Activated CD8-positive, alpha-beta memory T cell treated with anti-CD3 and anti-CD28 coated beads for 36 hours (primary cell): ENCODE measurements around the gene MSL1. TPM values are rescaled to one million over a fixed set of nuclear protein-coding genes. Genes with fewer than 3 reads are reported as not detected.

Experiments used
- CTCF ChIA-PET: fragments of 350-600 bp; sonication (Branson Sonifier 250); formaldehyde crosslinking; loops from one replicate; lab custom pipeline; 2021; ENCODE audit warnings: antibody characterized with exemption; lab: Charles Lee
- POLR2A ChIA-PET: fragments of 350-600 bp; sonication (Branson Sonifier 250); formaldehyde crosslinking; loops from one replicate; lab custom pipeline; 2021; ENCODE audit warnings: antibody characterized with exemption; lab: Charles Lee
- total RNA-seq, 2 experiments: library from RNA; stranded (reverse); gene quantifications; one replicate each; pipeline ENCODE4 v1.2.3, GENCODE V29; 2021

The MSL1 gene
- total RNA-seq, 2 experiments from 2014 or later, result 80.5 to 84.8 TPM

- POLR2A ChIA-PET, result no interaction called here
- CTCF ChIA-PET, result interaction anchor here (0.9 to 2.8 kb wide), 4 partner anchors 14 to 431 kb away, joined by 3 to 14 read pairs (median 4); no protein-coding TSS in a partner anchor
These were observed 32.5 kb upstream of the MSL1 start for GRCh38 chr17:40089077-40089895.

DNA sequence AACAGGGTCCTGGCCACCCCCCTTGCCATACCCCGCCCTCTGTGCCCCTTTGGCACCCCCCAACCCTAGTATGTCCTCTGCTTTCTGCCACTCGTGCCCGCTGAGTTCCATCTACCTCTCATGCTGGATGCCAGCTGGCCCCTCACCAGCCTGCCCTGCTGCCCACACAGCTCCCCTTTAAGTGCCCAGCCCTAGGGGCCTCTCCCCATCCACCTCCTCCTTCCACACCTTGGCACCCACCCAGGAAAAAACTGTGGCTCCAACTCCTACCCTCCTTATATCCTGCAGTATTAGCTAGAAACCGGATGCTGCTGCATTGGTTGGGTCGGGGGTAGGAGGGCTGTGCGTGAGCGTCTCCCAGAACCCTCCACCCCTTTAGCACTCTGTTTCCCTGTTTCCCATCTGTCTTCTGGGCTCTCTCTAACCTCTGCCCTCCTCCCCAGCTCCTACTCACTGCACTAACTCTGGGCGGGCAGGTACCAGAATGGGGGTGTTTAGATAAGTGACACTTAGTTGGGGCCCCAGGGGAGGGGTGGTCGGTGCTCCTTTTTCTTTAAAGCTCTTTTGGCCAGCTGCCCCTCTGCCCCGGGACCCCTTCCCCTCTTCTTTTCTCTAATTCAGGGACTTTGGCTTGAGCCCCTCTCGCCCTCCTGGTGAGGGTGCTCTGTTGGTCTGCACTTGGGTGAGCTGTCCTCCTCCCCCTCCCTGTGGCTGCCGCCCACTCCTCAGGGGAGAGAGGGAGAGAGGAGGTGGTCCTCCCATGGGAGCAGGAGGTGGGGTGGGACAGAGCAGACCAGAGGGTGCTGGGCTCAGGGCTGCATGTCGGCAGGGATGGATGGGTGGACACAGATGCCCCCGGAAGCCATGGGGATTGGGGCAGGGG, 31.3 kb upstream of the MSL1 start:
- ChIA-PET POLR2A (interaction anchor here (0.5 kb wide), 1 partner anchor 31 kb away, joined by 7 read pairs; no protein-coding TSS in a partner anchor), CTCF (interaction anchor here (0.7 to 2.8 kb wide), 4 partner anchors 15 to 432 kb away, joined by 3 to 14 read pairs (median 3); no protein-coding TSS in a partner anchor)

DNA sequence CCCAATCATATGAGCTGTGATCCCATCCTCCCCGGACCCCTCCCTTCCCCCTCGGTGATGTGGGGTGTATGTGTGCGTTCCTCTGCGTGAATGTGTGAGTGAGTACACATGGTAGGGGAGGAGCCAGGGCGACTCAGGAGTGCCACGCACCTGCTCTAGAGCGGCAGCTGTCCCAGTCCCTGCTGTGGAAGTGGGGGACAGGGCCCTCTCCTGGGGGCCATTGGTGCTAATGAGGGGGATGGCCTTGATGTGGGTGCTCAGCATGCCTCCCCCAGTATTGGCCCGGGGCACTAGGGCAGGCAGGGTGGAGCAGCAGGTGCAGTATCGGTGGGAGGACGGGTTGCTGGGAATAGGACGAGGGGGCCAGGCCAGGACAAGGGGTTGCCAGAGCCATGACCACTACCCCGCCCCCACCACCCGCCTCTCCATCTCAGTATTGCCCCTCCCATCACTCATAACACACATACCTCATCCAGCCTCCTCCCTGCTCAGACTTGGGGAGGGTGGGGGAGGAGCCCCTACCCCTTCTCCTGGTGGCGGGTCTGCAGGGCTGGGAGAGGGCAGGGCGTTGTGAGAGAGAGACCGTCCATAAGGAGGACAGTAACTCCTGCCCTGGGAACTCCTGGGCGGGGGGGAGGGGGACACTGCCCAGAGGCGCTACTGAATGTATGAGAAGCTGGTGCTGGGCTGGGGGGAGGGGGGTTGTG, 29.9 kb upstream of the MSL1 start:
- POLR2A ChIA-PET, result no interaction called here

GRCh38 chr17:40092581-40092980, 29.2 kb upstream of the MSL1 start:
- CTCF ChIA-PET, result interaction anchor here (12.0 kb wide), 1 partner anchor 19 kb away, joined by 104 read pairs; no protein-coding TSS in a partner anchor

More for the DNA sequence above, 29.9 kb upstream of the MSL1 start:
- CTCF ChIA-PET, result interaction anchor here (2.8 to 12.0 kb wide), 2 partner anchors 17 to 20 kb away, joined by 14 to 104 read pairs; no protein-coding TSS in a partner anchor

GRCh38 chr17:40093005-40093579, 28.7 kb upstream of the MSL1 start:
- ChIA-PET POLR2A (interaction anchor here (0.6 to 0.7 kb wide), 2 partner anchors 15 to 47 kb away, joined by 5 read pairs; partner anchors contain the start of gene CASC3), CTCF (interaction anchor here (1.8 to 12.0 kb wide), 2 partner anchors 17 to 18 kb away, joined by 6 to 104 read pairs; no protein-coding TSS in a partner anchor)

More at GRCh38 chr17:40092581-40092980, 29.2 kb upstream of the MSL1 start:
- POLR2A ChIA-PET, result interaction anchor here (0.6 to 0.7 kb wide), 2 partner anchors 15 to 48 kb away, joined by 5 read pairs; partner anchors contain the start of gene CASC3

DNA sequence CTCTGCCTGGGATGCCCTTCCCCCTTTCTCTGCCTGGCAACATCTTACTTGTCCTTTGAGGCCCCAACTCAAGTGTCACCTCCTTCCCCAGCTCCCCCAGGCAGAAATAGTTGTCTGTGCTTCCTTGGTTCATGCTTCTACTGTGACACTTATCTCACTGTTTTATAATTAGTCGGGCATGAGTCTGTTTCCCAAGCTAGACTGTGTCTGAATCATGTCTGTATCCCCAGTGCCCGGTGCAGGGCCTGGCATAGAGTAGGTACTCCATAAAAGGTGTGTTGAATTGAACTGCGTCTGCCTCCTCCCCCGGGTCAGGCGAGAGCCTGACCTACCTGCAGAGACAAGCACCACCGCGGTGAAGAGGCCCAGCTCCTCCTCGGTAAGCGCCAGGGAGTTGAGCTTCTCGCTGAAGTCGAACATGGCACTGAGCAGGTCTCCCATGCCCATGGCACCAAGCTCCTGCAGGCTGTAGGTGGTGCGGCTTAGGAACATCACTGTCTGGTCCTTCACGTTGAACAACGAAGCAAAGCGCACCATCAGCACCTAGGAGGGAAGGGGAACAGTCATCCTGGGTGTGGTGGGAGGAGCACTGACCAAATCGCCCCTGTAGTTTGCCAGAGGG, 28.1 kb upstream of the MSL1 start:
- CTCF ChIA-PET, result interaction anchor here (0.5 to 12.0 kb wide), 4 partner anchors 15 to 24 kb away, joined by 3 to 104 read pairs (median 5); no protein-coding TSS in a partner anchor
- POLR2A ChIA-PET, result no interaction called here

DNA sequence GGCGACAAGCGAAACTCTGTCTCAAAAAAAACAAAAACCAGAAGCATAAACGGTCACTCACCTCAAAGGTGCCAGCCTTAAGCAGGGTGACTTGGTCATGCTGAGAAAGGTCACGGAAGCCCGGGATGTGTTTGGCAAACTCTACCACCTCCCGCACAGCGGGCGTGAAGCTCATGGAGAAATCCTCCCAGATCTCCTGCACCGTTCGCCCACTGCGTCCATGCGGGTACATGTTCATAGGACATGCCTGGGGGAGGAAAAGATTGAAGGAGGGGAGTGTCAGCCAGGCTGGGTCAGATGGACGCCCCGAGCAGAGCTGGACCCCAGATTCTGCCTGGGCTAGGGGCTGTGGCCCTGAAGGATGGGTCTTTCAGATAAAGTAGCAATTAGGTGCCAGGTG, 26.9 kb upstream of the MSL1 start:
- POLR2A ChIA-PET, result no interaction called here
- CTCF ChIA-PET, result interaction anchor here (0.5 to 12.0 kb wide), 7 partner anchors 10 to 57 kb away, joined by 3 to 104 read pairs (median 3); no protein-coding TSS in a partner anchor

DNA sequence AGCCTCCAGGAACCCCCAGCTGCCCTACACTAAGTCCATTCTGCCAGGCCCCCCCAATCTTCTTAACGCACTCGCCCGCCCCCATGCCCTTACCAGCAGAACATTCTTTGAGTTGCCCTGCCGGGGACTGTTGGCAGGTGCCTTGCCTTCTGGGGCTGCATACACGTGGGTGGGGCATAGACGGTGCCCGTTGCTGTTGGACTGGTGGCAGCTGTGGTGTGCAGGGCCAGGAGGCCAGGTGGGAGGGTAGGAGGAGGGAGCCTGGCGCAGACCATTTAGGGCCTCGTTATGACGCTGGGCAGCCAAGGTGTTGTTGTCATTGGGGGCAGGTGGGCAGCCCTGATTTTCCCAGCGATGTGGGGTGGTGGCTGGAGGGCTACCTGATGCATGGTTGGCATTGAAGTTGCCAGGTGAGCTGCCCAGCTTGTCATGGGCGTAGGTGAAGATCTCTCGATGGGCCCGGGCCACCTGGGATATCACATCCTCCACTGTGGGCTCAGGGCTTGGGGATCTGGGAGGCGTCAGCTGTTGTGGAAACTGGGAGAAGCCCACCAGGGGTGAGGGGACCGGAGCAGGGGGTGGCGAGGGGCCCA, 26.3 kb upstream of the MSL1 start:
- ChIA-PET CTCF (interaction anchor here (1.0 to 12.0 kb wide), 6 partner anchors 10 to 33 kb away, joined by 3 to 104 read pairs (median 4); no protein-coding TSS in a partner anchor), POLR2A (interaction anchor here (0.7 kb wide), 1 partner anchor 45 kb away, joined by 4 read pairs; the partner anchor contains the start of gene CASC3)

GRCh38 chr17:40095944-40096791, 25.6 kb upstream of the MSL1 start:
- ChIA-PET POLR2A (interaction anchor here (0.5 to 0.7 kb wide), 2 partner anchors 44 to 51 kb away, joined by 4 to 5 read pairs; partner anchors contain the start of gene CASC3), CTCF (interaction anchor here (1.0 to 12.0 kb wide), 5 partner anchors 11 to 28 kb away, joined by 3 to 104 read pairs (median 3); no protein-coding TSS in a partner anchor)

DNA sequence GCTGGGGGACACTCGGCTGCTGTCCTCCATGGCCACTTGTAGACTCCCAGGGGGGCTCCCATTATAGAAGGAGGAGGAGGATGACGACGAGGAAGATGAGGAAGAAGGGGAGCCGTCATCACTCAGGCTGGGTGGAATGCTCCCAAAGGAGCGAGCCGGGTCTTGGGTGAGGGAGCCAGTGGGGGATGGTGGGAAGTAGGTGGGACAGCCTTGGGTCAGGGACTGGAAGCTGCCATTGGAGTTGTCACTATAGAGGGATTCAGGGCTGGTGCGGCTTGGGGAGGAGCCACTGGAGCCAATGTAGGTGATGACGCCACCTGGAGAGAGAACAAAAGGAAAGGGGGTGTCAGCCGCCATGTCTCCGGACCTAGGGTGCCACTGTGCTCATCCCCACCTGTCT, 24.7 kb upstream of the MSL1 start:
- ChIA-PET POLR2A (interaction anchor here (0.5 kb wide), 1 partner anchor 52 kb away, joined by 5 read pairs; no protein-coding TSS in a partner anchor), CTCF (interaction anchor here (0.6 to 12.0 kb wide), 5 partner anchors 14 to 227 kb away, joined by 3 to 104 read pairs (median 3); no protein-coding TSS in a partner anchor)

DNA sequence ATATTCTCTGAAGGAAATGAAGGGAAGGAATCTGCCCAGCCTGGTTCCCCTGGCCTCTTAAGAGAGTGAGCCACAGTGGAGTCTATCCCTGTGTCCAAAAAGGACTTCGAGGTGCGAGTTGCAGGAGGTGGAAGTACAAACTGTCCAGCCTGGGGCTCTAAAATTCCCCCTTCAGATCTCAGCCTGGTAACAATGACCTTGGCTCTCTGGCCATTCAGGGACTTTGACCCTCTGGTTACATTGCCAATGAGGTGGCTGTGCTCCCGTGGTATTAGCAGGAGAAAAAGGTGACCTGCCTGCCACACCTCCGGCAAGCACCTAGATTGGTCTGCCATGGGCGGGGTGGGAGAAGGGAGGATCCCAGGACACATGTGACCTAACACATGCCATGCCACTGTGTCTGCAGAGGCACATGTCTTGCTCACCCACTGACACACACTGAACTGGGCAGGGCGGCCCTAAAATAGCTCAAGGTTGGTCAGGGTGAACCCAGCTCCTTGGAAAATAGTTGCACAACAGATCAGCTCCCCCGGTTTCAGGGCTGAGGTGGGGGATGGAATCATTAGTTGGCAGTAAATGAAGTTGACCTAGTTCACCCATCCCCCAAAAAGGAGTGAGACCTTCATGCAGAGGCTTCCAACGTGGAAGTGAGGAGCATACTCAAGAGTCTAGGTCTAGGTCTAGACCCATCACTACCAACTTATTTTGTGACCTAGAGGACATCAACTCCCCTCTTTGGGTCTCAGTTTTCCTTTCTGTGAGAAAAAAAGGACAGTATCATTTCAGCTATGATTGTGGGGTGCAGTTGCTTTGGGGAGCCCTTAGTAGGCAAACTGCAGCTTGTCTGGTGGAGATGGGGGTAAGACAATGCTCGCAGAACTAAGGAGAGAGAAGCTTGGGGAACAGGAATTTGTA, 23.6 kb upstream of the MSL1 start:
- POLR2A ChIA-PET, result interaction anchor here (0.6 to 1.3 kb wide), 2 partner anchors 15 to 52 kb away, joined by 3 to 7 read pairs; no protein-coding TSS in a partner anchor
- CTCF ChIA-PET, result interaction anchor here (0.9 to 12.0 kb wide), 9 partner anchors 9 to 226 kb away, joined by 3 to 104 read pairs (median 4); no protein-coding TSS in a partner anchor

DNA sequence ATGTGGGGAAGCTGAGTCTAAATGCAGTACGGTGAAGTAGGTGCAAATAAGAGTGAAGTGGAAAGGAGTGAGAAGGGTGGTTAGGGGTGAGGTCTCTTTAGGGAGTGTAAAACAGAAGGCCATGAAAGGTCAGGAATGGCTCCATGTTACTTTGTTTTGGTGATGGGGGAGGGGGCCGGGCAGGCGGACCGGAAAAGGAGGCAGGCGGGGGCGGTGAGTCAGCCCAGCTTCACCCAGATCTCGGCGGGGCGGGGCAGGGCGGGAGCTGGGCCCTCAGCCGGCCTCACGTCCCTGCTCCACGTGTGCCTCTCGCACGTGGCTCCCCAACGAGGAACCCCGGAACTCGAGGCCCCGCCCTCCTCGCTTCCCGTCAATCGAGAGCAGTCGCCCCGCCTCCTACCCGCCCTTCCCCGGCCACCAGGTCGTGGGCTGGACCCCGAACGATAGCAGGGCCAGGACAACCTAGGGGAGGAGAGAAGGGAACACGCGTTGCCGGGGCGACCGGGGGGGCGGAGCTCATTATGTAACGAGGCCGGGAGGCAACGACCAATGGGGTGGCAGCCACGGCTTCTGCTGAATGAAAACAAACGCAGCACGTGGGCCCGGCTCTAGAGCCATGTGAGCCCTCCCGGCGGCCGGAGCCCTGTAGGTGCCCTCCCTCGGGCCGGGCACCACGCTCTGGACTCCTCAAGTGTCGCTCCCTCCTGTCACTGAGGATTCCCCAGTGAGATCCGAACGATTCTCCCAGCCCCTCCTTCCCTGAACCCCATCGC, 22.7 kb upstream of the MSL1 start:
- POLR2A ChIA-PET, result interaction anchor here (0.6 to 1.3 kb wide), 2 partner anchors 14 to 53 kb away, joined by 3 to 7 read pairs; no protein-coding TSS in a partner anchor
- CTCF ChIA-PET, result interaction anchor here (0.7 to 12.0 kb wide), 9 partner anchors 8 to 218 kb away, joined by 3 to 104 read pairs (median 4); no protein-coding TSS in a partner anchor

- CTCF ChIA-PET, result interaction anchor here (0.6 to 12.0 kb wide), 7 partner anchors 12 to 120 kb away, joined by 3 to 104 read pairs (median 4); no protein-coding TSS in a partner anchor
- POLR2A ChIA-PET, result interaction anchor here (0.5 to 1.5 kb wide), 4 partner anchors 13 to 31 kb away, joined by 4 to 7 read pairs (median 6); no protein-coding TSS in a partner anchor
These were observed 22.0 kb upstream of the MSL1 start for GRCh38 chr17:40099619-40100418.
